SJCRH30 (cell line): Measurements from ENCODE around the gene SLC16A3. TPM values are rescaled to one million over a fixed set of nuclear protein-coding genes. Genes with fewer than 3 reads are reported as not detected.

Experiments used
- DNase-seq, 2 experiments: peaks; one replicate each; pipeline ENCODE4 v3.0.0-alpha.2; 2015 to 2020
- H3K27ac ChIP-seq: fragments of 250-450 bp; sonication (Bioruptor Pico); 2 replicates; pipeline ENCODE4 v1.5.1; 2020; ENCODE audit warnings: mild to moderate bottlenecking, moderate library complexity
- H3K27me3 ChIP-seq: fragments of 250-450 bp; sonication (Bioruptor Pico); 2 replicates; pipeline ENCODE4 v1.5.1; 2020; ENCODE audit warnings: mild to moderate bottlenecking, moderate library complexity
- H3K36me3 ChIP-seq: fragments of 250-450 bp; sonication (Bioruptor Pico); 2 replicates; pipeline ENCODE4 v1.5.1; 2020; ENCODE audit warnings: mild to moderate bottlenecking, moderate library complexity
- H3K4me1 ChIP-seq: fragments of 250-450 bp; sonication (Bioruptor Pico); 2 replicates; pipeline ENCODE4 v1.5.1; 2020; ENCODE audit warnings: mild to moderate bottlenecking, moderate library complexity
- H3K4me3 ChIP-seq: fragments of 250-450 bp; sonication (Bioruptor Pico); 2 replicates; pipeline ENCODE4 v1.5.1; 2020; ENCODE audit warnings: mild to moderate bottlenecking, moderate library complexity
- H3K9me3 ChIP-seq: fragments of 250-450 bp; sonication (Bioruptor Pico); replicated peaks from 2 replicates; pipeline ENCODE4 v1.5.1; 2020; ENCODE audit warnings: mild to moderate bottlenecking, moderate library complexity
- total RNA-seq: library from RNA; depleted of rRNA; stranded (reverse); fragments of >200 nt; shearing (Covaris generic); gene quantifications from 2 replicates; pipeline ENCODE4 v1.2.3, GENCODE V29; 2014

The SLC16A3 gene
- total RNA-seq, 1 experiment from 2014 or later, result 11.0 TPM

- H3K4me1 ChIP-seq, result peaks cover 4% of the 10 kb centered on the region; the same call in 1 of the 2 replicates
- no peak overlapping the region for H3K4me3 ChIP-seq
- DNase-seq, result no peak
- no peaks in the 10 kb centered on the region; the same call in 1 of the 2 replicates for H3K9me3 ChIP-seq
- no peaks in the 10 kb centered on the region for H3K36me3 ChIP-seq
- no peaks in the 10 kb centered on the region for H3K27me3 ChIP-seq
- H3K27ac ChIP-seq, result no peak overlapping the region
Measured at GRCh38 chr17:82225368-82226029, 3.3 kb upstream of the SLC16A3 start.

GRCh38 chr17:82226146-82226808 is 2.6 kb upstream of the SLC16A3 start:
- no peak overlapping the region for H3K4me3 ChIP-seq
- no peak for DNase-seq
- peaks cover 4% of the 10 kb centered on the region; the same call in 1 of the 2 replicates for H3K4me1 ChIP-seq
- no peak overlapping the region for H3K27ac ChIP-seq
- no peaks in the 10 kb centered on the region for H3K36me3 ChIP-seq
- H3K27me3 ChIP-seq, result no peaks in the 10 kb centered on the region
- no peaks in the 10 kb centered on the region for H3K9me3 ChIP-seq

DNA sequence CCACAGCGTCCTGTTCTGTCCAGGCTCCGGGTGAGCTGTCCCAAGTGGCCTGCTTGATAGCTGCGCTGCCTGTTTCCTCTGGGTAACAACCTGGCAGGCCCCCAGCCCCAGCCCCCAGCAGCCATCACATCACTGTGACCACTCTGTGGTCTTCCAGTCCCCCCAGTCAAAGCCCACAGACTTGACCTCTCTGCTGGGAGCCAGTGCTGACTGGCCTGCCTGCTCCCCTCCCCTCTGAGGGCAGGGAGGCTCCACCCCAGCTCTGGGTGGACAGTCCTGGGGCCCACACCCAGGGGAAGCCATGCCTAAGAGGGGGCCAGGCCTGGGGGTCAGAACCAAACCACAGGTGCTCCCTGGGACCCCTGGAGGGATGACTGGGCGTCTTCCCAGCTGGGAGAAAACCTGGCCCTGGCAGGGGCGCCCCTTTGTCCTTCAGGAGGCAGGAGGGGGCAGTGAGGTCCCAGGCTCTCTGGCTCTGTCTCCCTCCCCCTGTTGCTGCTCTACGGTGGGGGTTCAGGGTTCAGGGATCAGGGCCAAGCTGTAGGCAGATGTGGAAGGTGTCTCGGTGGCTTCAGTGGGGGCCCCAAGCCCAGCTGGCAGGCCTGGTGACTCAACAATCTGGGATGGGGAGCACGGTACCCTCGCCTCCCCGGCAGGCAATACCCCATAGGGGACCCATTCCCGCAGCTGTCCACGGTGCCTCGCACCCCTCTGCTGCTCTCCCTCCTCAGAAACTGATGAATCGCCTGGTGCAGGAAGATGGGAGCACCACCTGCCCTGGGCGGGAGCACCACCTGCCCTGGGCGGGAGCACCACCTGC is 1.8 kb upstream of the SLC16A3 start:
- Histone ChIP-seq H3K4me1 (peaks cover 4% of the 10 kb centered on the region; the same call in 1 of the 2 replicates), H3K9me3 (no peaks in the 10 kb centered on the region), H3K27ac (no peak overlapping the region), H3K36me3 (no peaks in the 10 kb centered on the region), H3K4me3 (no peak overlapping the region), H3K27me3 (no peaks in the 10 kb centered on the region)
- DNase-seq, result no peak

- no peaks in the 10 kb centered on the region for H3K27me3 ChIP-seq
- H3K27ac ChIP-seq, result no peak overlapping the region
- no peak overlapping the region for H3K4me3 ChIP-seq
- H3K36me3 ChIP-seq, result no peaks in the 10 kb centered on the region
- peaks cover 4% of the 10 kb centered on the region; the same call in 1 of the 2 replicates for H3K4me1 ChIP-seq
- H3K9me3 ChIP-seq, result no peaks in the 10 kb centered on the region
- DNase-seq, result no peak
Measured at GRCh38 chr17:82227629-82228277, 1.1 kb upstream of the SLC16A3 start.

GRCh38 chr17:82228278-82228841 is 482 bp upstream of the SLC16A3 start:
- Histone ChIP-seq H3K9me3 (no peaks in the 10 kb centered on the region), H3K27me3 (no peaks in the 10 kb centered on the region), H3K36me3 (no peaks in the 10 kb centered on the region), H3K4me1 (peaks cover 4% of the 10 kb centered on the region; the same call in 1 of the 2 replicates), H3K4me3 (no peak overlapping the region), H3K27ac (no peak overlapping the region)
- DNase-seq, result no peak

- Histone ChIP-seq H3K27ac (no peak overlapping the region), H3K36me3 (no peaks in the 10 kb centered on the region), H3K27me3 (no peaks in the 10 kb centered on the region), H3K9me3 (no peaks in the 10 kb centered on the region), H3K4me1 (peaks cover 14% of the 10 kb centered on the region), H3K4me3 (no peak overlapping the region)
- no peak for DNase-seq
Measured at GRCh38 chr17:82229698-82230608, 1.1 kb downstream of the SLC16A3 start.

DNA sequence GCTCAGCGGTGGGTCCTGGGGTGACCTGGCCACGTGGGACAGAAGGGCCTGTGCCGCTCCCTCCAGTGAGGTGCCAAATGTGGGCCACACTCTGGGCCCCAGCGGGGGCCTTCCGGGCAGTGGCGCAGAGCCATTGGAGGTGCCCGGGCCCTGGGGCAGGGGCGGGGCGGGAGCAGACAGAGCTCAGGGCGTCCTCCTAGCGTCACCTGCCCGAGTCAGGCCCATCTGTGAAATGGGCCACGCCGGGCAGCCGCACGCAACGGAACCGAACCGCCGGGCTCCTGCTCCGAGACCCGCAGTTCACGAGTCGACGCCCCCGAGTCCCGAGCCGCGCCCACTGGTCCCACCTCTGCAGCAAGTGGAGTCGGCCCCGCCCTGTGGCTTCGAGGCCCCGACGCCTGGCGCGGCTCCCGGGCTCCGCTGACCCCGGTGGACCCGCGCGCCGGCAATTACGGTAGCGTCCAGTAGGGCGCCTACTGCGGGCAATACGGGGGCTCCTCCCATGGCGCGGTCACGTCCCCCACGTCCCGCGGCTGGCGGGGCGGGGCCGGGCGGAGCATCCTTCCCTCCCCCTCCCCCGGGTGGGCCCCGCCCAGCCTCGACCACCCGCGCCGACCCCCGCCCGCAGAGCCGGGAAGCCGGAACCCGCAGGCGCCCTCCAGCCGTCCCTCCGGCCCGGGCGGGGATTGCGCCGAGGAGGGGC is 1.9 kb downstream of the SLC16A3 start:
- no peaks in the 10 kb centered on the region for H3K9me3 ChIP-seq
- H3K27me3 ChIP-seq, result no peaks in the 10 kb centered on the region
- H3K4me3 ChIP-seq, result no peak overlapping the region
- H3K36me3 ChIP-seq, result no peaks in the 10 kb centered on the region
- no peak overlapping the region for H3K27ac ChIP-seq
- peaks cover 18% of the 10 kb centered on the region for H3K4me1 ChIP-seq
- no peak for DNase-seq

DNA sequence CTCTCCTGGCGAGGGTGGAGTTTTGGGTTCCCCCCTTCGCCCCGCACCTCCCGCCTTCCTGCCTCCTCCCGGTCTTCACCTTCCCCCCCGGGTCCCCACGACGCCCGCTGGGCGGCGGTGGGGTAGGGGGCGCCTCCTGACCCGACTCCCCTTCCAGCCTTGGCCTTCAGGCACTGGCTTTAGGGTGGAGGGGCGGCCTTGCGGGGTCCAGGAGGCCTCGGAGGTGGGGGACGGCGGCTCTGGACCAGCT is 2.4 kb downstream of the SLC16A3 start:
- H3K9me3 ChIP-seq, result no peaks in the 10 kb centered on the region
- H3K27ac ChIP-seq, result no peak overlapping the region
- H3K4me3 ChIP-seq, result no peak overlapping the region
- H3K27me3 ChIP-seq, result no peaks in the 10 kb centered on the region
- DNase-seq, result no peak
- H3K36me3 ChIP-seq, result no peaks in the 10 kb centered on the region
- peaks cover 22% of the 10 kb centered on the region for H3K4me1 ChIP-seq

DNA sequence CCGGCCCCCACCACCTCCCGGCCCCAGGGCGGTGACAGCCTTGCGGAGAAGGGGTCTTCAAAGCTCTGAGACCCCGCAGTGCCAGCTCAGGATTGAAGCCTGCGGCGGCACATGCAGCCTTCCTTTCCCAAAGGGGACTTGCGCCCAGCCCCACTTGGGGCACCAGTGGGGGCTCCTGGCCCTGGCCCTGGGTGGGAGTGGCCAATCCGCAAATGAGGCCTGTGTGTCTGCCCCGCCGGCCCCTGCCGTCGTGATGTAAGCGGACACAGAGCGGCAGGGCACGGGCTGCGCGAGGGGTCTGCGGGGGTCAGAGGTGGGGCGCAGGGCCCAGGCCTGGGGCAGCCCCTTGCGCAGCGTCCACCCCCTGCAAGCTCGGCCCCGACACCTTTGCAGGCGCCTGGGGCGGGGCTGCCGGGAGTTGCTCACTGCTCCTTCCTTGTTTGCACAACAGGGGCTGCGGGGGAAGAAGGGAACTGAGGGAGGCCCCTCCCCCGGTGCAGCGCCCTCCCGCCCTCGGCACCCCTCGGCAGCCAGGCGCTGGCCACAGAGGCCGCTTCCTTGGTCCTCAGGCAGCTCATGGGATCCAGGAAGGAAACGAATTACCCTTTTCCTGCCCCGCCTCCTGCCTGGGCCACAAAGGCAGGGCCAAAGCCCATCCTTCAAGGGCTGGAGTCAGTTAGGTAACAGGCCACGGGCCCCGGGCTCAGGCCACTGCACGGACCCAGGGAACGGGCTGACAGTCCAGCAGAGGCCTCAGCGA is 2.9 kb downstream of the SLC16A3 start:
- H3K27me3 ChIP-seq, result no peaks in the 10 kb centered on the region
- H3K4me1 ChIP-seq, result peaks cover 24% of the 10 kb centered on the region
- no peak for DNase-seq
- H3K36me3 ChIP-seq, result no peaks in the 10 kb centered on the region
- H3K4me3 ChIP-seq, result no peak overlapping the region
- no peak overlapping the region for H3K27ac ChIP-seq
- H3K9me3 ChIP-seq, result no peaks in the 10 kb centered on the region

- Histone ChIP-seq H3K27ac (no peak overlapping the region), H3K27me3 (no peaks in the 10 kb centered on the region), H3K9me3 (no peaks in the 10 kb centered on the region), H3K4me1 (peaks cover 26% of the 10 kb centered on the region), H3K36me3 (no peaks in the 10 kb centered on the region), H3K4me3 (no peak overlapping the region)
- DNase-seq, result no peak
Measured at GRCh38 chr17:82232322-82232820, 3.5 kb downstream of the SLC16A3 start.

DNA sequence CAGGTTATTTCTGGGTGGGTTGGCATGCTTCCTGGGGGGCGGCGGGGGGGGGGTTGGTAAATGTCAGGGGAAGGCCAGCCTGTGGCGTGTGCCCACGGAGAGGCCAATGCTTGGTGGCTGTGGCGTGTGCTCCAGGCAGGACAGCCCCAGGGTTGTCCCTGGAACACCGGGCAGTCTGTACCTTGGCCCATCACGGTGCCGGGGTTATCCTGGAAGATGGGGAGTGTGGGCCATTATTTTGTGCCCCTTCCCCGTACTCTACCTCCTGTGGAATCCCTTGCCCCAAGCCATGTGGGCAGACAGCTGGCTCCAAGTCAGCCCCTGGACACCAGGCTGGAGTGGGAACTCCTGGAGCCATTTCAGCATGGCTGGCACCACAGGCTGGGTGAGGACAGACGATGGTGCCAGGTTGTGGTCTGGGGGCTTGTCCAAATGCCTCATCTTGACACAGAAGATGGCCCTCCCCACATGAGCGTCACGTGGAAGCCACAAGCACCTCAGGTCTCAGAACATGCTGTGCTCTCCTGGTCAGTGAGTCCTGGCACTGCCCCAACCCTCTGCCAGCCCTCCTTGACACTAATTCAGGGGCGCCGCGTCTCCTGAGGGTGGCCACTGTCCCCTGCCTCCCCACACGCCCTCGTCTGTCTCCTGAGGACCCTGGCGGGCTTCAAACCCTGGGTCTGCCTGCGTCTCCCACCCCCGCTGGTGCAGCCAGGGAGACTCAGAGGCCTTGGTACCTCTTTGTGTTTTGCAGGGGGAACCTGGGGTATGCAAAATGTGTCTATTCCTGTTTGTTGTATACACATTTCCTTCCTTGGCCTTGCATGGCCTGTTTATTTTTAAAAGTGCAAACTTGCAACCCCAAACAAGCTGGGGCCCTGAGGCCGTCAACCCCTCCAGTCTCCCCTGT is 4.3 kb downstream of the SLC16A3 start:
- Histone ChIP-seq H3K9me3 (no peaks in the 10 kb centered on the region), H3K4me1 (peaks cover 32% of the 10 kb centered on the region), H3K4me3 (no peak overlapping the region), H3K36me3 (no peaks in the 10 kb centered on the region), H3K27ac (no peak overlapping the region), H3K27me3 (no peaks in the 10 kb centered on the region)
- DNase-seq, result no peak
